SKM-1 treated with dmso at 0.1 percent for 144 hours (cell line): ENCODE data around the gene FSD2.
A peak's percentile ranks its signal among the peaks of the same experiment; 100 is the strongest.
"Not testable (repeated sequence)": the region's sequence is repeated elsewhere in the genome, so short reads cannot be mapped to it uniquely, and the experiment has no call there.

Experiments
- DNase-seq: peaks from one replicate; lab custom pipeline; 2025; ENCODE audit not compliant: unreplicated experiment; lab: John Stamatoyannopoulos, UW

Gene FSD2

GRCh38 chr15:82798531-82799166 lies 7.2 kb downstream of the FSD2 start:
- DNase-seq, result no peak

GRCh38 chr15:82798104-82798503 lies 7.8 kb downstream of the FSD2 start:
- DNase-seq, result no peak

- DNase-seq, result no peak
Measured at GRCh38 chr15:82793737-82794136, 12.1 kb downstream of the FSD2 start.

- no peak for DNase-seq
Measured at GRCh38 chr15:82792068-82792467, 13.8 kb downstream of the FSD2 start.

GRCh38 chr15:82790321-82790720 lies 15.5 kb downstream of the FSD2 start:
- no peak for DNase-seq

- no peak for DNase-seq
Measured at GRCh38 chr15:82789491-82789890, 16.4 kb downstream of the FSD2 start.

- DNase-seq, result no peak
Measured at GRCh38 chr15:82788496-82788895, 17.4 kb downstream of the FSD2 start.

GRCh38 chr15:82781349-82781748 lies 24.5 kb downstream of the FSD2 start:
- no peak for DNase-seq

- DNase-seq, result no peak
Measured at GRCh38 chr15:82778755-82779154, 27.1 kb downstream of the FSD2 start.

GRCh38 chr15:82774496-82774895 lies 31.4 kb downstream of the FSD2 start:
- DNase-seq, result peak; percentile 7

GRCh38 chr15:82771789-82772607 lies 33.9 kb downstream of the FSD2 start:
- no peak for DNase-seq

GRCh38 chr15:82768414-82769054 lies 37.3 kb downstream of the FSD2 start:
- no peak for DNase-seq

- no peak for DNase-seq
Measured at GRCh38 chr15:82767163-82767829, 38.6 kb downstream of the FSD2 start.

GRCh38 chr15:82766201-82766600 lies 39.7 kb downstream of the FSD2 start:
- not testable (repeated sequence) for DNase-seq

- DNase-seq, result no peak
Measured at GRCh38 chr15:82764740-82765139, 41.1 kb downstream of the FSD2 start.

GRCh38 chr15:82764117-82764490 lies 41.8 kb downstream of the FSD2 start:
- no peak for DNase-seq

GRCh38 chr15:82763361-82764116 lies 42.3 kb downstream of the FSD2 start:
- no peak for DNase-seq

GRCh38 chr15:82751308-82751707 lies 54.6 kb downstream of the FSD2 start:
- peak; percentile 16 for DNase-seq

- DNase-seq, result no peak
Measured at GRCh38 chr15:82750831-82751180, 55.1 kb downstream of the FSD2 start.

- DNase-seq, result peak; percentile 92
Measured at GRCh38 chr15:82749951-82750830, 55.7 kb downstream of the FSD2 start.
